ENCODE results near the gene IFT122.

Gene IFT122

DNA sequence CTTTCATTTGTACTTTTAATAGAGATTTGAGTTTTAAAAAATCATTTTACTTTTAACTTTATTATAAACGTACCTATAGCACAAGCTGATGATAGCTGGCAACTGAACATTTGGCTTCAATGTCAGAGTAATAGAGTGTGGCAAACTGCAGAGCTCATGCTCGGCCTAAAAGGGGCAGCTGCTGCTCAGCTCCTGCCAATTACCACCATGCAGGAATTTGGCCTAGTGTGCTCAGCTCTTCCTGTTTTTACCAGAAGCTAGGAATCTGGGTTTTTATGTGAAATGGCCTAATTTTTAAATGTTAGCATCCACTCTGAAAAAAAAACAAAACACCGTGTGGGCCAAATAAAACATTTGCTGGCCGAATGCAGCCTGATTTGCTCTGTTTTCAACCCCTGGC lies 1.8 kb downstream of the IFT122 start:
- no peak for DNase-seq

DNA sequence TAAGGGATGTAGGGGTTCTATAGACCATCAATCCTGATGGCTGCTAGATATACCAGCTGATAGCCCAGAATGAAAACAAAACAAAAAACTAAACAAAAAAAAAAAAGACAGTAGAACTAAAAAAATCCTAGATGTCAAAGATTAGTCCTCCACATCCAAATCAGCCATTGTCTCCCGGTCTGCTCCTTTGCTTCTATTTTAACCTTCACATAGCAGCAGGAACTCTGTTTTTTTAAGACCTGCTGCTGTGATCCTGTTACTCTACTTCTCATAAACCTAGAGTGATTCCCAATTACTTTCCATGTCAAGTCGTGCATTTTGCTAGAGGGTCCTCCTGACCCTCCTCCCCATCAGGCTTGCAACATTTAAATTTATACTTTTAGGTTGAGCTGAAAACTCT lies 2.5 kb downstream of the IFT122 start:
- no peak for DNase-seq

DNA sequence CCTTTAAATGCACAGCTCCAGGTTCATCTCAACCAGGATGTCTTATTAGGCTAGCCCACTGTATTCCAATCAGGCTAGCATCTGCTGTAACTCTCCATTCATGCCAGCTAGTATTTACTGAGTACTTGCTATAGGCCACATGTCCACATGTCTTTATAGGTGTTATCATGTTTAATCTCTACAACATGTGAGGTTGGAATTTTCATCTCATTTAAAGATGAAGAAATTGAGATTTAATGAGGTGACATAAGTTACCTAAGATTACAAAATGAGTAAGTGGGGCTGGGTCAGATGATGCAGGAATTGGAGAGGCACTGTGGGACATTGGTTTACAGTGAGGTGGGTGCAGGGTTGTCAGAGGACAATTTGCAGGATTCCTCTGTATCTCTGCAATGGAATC lies 2.9 kb downstream of the IFT122 start:
- no peak for DNase-seq

DNA sequence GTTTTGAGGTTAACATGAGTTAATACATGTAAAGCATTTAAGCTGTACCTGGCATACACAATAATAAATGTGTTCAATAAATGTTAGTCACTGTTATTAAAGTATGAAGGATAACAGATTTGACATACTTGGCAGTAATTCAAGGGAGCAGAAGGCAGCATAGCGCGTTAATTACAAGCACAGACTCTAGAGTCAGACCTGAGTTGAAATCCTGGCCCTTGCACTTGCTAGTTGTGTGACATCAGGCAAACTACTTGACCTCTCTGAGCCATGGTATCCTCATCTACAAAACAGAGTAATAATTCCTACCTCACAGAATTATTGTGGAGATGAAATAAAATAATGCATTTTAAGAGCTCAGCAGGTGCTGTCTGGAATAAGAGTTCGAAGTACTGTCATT lies 5.4 kb downstream of the IFT122 start:
- DNase-seq: no peak

DNA sequence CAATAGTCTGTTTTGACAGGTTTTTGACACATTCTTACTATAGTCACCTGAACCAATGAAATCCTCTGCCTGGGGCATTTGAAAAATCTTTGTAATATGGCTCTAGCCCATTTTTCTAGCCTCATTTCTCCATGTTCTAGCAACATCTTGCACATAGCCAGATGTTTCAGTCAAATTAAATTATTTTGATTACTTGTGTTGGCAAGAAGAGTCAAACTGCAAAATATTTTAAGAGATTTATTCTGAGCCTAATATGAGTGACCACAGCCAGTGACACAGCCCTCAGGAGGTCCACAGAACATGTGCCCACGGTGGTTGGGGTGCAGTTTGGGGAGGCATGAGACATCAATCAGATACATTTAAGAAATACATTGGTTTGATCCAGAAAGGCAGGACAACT lies 6.9 kb downstream of the IFT122 start:
- DNase-seq: no peak

DNA sequence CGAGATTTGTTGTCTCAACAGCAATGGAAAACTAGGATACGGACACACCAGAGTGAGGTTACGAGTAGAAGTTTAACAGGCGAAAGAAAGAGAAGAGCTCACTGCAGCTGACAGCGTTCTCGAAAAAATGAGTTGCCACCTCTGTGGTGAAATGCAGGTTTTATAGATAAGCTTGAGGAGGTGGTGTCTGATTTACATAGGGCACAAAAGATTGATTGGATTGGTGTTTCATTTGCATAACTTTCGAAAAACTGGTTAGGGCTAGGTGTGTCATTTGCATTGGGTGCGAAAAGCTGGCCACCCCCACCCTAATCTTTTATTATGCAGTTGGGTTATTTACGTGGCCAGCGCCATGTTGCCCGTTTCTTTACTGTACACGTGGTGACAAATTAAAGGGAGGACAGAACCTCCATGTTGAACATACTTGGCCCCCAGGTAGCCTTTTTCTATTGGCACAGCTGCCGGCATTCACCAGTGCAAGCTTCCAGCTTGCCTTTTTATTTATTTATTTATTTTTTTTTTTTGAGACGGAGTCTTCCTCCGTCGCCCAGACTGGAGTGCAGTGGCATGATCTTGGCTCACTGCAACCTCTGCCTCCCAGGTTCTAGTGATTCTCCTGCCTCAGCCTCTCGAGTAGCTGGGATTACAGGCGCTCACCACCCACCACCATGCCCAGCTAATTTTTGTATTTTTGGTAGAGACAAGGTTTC lies 8.3 kb downstream of the IFT122 start:
- DNase-seq: no peak

DNA sequence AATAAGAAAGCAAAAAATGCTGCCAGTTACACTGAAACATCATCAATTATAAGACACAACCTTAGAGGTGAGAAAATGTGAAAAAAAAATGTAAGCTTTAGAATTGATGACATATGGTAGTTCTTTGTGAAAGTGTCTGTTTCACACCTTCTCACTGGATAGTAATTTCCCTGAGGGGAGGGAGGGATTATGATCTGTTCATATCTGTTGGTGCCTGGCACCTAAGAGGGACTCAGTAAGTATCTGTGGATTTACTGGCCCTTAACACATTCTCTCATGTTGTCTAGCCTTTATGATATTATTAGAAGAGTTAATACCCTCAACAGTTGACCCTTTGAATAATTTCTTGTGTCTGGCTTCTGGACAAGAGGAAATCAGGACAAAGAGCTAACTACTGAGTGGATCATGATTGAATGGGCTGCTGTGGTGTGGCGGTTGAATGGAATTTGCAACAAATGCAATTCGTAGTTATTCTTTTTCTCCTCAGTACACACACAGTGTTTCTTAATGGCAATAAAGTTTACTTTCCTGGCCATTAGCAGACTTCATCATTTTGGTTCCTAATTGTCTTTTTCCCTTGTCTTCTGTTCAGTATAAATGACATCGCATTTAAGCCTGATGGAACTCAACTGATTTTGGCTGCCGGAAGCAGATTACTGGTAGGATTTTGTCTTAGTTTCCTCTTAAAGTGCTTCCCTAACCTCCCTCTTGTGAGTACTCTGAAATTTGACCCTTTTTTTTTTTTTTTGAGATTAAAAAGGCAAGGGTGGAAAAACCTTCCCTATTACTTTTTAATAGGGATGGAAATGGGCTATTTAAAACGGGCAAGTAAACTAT lies 9.5 kb downstream of the IFT122 start:
- DNase-seq: no peak

DNA sequence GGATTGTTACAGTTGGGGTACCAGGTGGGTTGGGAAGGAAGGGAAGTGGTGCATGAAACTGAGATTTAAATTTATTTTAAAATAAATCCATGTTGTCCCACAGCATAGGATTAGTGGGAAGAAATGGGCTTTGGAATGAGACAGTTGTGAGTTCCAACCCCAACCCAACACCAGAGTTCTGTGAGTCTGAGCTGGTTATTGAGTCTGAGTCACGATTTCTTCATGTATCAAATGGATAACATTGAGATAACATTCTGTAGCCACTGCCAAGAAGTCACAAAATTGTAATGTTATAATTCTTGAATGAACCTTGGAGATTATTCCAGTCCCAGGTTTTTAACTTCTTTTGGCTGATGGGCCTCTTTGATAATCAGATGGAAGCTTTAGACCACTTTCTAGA lies 13.7 kb downstream of the IFT122 start:
- DNase-seq: no peak

DNA sequence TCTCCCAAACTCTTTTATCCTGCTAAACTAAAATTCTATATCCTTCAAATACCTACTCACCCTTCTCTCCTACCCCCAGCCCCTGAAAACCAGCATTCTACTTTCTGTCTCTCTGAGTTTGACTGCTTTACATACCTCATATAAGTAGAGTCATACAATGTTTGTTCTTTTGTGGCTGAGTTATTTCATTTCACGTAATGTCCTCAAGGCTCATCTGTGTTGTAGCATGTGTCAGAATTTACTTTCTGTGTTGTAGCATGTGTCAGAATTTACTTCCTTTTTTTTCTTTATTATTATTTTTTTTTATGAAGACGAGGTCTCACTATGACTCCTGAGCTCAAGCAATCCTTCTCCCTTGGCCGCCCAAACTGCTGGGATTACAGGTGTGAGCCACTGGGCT lies 20.1 kb downstream of the IFT122 start:
- DNase-seq: no peak

DNA sequence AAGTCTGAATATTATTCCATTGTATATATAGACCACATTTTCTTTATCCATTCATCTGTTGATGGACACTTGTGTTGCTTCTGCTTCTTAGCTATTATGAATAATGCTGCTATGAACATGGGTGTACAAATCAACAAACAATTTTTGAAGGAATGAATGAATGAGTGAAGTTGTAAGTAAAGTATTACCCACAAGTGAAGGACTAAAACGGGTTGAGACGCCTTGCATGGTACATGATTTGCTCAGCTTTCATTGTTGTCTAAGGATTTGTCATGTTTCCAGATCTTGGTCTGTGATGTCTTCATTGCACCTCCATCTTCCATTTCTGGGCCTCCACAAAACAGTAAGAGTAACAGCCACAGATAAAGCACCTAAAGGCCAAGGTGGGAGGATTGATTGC lies 20.5 kb downstream of the IFT122 start:
- DNase-seq: no peak

DNA sequence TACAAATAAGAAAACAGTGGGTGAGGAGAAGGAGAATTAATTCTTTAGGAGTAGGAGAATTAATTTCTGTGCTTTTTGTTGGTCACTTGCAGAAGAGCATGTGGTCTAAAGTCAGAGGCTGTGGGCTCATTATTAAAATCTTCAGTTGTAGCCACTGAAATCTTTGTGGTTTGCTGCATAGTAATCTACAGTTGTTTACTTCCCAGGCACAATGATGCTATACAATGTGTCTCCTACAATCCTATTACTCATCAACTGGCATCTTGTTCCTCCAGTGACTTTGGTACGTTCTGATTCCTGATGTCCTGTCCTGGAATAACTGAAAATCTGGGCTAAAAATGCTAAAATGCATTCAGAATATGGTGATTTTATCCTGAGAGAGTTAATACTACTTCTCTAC lies 21.0 kb downstream of the IFT122 start:
- no peak for DNase-seq

DNA sequence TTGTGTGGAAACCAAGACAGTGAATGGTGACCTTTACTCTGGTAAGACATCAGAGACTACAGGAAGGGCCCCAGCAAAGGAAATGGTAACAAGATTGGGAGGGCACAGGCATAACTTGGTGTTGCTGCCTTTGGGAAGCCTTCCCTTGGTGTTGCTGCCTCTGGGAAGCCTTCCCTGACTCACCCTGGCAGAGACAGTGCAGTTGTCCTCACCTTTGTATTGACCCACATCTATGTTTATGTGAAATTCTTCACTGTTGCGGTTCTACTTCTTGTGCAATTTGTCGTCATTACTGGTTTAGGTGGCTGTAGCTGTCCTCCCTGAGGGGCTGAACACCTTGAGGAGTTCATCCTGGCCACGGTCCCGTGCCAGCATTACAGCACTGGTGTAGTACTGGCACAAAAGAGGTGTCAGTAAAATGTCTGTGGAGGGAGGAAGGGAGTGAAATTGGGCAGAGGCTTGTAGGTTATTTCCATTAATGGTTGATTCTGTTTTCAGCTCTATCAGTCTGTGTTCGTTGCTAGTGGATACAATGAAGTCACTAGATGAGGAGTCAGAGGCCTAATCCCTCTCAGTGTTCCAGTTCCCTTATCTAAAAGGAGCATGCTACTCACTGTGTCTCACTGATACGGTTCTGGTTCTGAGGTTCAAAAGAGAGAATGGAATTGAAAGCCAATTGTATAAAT lies 21.6 kb downstream of the IFT122 start:
- DNase-seq: no peak

DNA sequence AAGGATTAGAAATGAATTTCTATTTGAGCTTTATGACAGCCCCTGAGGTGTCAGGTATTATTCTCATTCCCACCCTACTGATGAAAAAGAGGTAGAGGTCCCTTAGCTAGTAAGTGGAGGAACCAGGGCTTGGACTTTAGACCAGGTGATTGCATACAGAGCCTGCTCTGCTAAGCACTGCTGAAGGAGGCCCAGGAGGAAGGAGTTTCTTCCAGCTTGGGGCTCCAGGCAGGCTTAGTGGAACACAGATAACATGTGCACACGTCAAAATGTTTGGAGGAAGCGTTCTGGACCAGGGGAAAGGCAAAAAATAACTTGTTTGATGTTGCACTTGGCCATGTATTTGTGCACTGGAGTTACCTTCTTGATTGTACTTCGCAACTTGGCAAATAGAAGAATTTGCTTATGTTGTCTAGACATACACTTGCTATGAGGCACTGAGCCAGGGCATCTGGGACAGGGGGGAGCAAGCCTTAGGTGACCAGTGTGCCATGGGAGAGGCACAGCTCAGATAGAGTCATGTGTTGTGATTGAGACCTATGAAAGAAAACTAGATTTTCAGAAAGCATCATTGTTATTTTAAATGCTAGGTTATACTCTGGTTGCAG lies 22.4 kb downstream of the IFT122 start:
- DNase-seq: no peak

DNA sequence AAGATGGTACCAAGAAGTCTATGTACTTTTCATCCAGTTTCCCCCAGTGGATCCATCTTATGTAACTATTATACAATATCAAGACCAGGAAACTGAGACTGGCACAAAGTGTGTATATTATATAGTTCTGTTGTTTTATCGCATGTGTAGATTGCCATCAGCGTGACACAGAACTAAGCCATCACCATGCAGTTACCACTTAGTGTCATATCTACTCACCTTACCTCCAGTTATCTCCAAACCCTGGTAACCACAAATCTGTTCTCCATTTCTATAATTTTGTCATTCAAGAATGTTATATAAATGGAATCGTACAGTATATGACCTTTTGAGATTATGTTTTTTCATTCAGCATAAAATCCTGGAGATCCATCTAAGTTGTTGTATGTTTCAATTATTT lies 23.1 kb downstream of the IFT122 start:
- no peak for DNase-seq

DNA sequence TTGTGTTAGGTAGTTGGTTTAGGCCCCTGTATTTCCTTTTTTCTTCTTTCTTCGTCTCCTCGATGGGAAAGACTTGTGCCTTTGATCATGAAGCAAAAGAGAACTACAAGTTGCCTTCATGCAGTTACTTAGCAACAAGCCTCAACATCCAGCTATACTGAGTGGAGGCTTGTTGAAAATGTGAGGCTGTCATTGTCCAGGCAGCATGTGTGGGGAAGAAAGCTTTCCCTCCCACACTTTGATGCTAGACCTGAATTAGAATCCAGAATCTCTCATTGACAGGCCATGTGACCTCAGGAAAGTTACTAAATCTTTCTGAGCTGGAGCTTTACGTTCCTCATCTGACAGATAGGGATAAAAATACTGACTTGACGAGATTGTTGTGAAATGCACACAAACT lies 23.7 kb downstream of the IFT122 start:
- DNase-seq: no peak

DNA sequence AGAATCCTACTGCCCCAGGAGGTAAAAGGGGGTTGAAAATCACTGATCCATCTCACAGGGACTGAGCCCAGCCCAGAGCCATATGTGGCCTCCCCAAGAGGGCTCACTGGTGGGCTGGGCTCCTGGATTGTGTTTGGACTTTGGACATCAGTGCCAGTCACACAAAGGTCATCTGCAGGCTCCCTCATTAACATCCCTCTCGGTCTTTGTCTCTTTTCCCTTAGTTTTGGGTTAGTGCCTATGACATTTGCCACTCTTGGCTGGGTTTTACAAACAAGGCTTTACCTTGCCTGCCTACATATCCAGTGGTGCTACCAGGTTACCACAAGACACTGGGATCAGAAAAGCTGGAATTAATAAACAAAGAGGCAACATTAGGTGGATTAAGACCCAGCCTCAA lies 27.9 kb downstream of the IFT122 start:
- DNase-seq: no peak

DNA sequence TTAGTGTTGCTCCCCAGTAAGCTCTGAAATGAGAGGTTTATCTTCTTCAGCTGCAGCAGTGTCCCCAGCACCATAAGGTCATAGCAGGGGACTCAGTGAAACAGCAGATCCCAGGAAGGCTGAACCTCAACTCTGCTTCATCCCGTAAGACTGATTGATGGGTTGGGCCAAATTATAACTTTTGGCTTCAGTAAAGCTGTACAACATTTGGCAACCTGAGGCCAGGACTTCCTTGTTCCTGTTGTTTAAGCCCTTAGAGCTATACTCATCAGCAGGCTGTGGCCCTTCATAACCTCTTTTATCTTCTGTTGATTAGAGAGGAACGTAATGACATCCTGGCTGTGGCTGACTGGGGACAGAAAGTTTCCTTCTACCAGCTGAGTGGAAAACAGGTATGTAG lies 29.0 kb downstream of the IFT122 start:
- no peak for DNase-seq

DNA sequence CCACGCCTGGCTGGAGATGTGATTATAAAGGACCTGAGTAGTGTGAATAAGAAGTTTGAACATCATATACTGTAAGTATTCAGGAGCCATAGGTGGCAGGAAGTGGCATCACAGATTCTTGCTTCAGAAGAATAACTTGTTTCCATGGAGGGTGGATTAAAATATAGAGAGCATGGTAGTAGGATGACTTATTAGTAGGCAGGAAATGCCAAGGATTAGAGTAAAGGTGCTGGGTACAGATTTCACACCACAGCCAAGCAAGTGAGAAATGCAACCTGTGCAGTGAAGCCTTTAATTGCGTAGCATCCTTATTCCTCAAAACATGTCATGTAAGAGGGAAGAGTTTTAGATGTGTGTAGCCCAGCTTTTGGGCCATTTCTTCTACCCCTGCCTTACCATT lies 30.8 kb downstream of the IFT122 start:
- DNase-seq: no peak

DNA sequence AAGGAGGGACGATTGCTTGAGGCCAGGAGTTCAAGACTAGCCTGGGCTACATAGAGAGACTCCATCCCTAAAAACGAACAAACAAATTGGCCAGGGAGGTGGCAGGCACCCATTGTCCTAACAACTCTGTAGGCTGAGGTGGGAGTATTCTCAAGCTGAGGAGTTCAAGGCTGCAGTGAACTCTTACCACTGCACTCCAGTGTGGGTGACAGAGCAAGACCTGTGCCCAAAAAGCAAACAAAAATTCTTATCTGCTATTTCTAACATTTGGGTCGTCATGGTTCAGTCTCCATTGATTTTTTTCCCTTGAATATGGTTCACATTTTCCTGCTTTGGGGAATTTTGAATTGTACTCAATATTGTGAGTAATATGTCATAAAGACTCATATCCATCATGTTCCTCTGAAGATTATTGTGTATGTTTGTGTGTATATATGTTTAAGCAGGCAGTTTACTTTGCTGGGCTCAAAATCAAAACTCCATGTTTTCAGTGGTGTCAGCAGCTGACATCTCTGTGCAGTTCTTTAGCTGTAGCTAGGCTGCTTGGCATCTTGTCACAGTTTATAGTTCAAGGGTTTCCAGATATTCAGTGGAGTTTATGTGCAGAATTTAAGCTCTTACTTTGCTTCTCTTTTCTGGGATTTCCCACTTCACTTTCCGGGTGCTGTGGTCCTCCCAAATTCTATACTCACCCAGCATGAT lies 33.2 kb downstream of the IFT122 start:
- DNase-seq: no peak

DNA sequence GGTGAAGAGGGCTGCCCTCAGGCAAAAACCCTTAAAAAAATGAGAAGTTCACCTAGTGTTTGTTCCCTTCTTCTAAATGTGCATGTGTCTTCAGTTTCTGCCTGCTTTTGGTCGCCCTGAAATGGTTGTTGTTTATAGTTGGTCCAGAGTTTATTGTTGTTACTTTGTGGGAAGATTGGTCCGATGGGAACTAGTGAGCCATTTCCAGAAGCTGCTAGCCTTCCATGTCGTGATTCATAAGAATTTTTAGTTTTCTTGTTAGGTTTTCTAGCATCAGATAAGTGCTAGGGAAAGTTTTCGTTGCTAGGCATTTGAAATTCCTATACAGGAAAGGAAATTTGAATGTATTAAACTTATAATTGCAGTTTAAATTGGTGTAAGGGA lies 33.7 kb downstream of the IFT122 start:
- DNase-seq: no peak

DNA sequence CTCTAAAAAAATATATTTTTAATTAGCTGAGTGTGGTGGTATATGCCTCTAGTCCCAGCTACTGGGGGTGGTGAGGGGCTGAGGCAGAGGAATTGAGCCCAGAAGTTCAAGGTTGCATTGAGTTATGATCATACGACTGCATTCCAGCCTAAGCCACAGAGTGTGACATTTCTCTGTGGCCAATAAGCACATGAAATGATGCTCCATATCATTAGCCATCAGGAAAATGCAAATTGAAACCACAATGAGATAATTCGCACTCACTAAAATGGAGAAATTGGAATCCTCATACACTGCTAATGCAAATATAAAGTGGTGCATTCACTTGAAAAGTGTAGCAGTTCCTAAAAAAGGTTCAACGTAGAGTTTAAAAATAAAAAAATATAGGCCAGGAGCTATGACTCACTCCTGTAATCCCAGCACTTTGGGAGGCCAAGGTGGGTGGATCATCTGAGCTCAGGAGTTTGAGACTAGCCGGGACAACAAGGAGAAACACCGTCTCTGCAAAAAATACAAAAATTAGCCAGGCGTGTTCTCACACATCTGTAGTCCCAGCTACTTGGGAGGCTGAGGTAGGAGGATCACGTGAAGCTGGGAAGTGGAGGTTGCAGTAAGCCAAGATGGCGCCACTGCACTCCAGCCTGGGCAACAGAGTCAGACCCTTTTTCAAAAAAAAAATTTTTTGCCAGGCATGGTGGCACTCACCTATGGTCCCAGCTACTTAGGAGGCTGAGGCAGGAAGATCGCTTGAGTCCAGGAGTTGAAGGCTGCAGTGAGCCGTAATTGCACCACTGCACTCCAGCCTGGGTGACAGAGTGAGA lies 35.2 kb downstream of the IFT122 start:
- no peak for DNase-seq

DNA sequence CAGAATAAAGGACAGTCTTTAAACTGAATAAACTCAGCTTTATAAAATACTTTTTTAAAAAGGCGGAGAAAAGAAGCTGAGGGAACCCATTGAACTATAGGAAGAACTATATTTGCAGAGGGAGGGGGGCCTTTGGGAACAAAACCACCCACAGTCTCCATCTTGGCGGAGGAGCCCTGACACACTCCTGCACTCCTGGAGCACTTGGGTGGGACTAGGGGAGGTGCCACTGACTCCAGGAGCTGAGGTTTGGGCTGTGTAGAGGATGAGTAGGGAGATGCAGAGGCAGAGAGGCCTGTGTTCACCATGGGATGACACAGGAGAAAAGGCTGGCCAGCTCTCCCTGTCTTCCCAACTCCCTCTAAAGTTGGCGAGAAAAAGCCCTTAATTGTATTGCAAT lies 35.8 kb downstream of the IFT122 start:
- DNase-seq: no peak

Measured in CD4-positive, alpha-beta T cell treated with Interferon alpha-2 for 1 hour (primary cell).